Smooth muscle cell (in vitro differentiated cells): Measurements from ENCODE around the gene ZNF438. TPM values are rescaled to one million over a fixed set of nuclear protein-coding genes. Genes with fewer than 3 reads are reported as not detected.

Source experiments
- DNase-seq: peaks from one replicate; lab custom pipeline; 2025; ENCODE audit not compliant: unreplicated experiment; lab: John Stamatoyannopoulos, UW
- H2AFZ ChIP-seq: fragments of 200-600 bp; sonication (generic); 2 replicates; pipeline ENCODE4 v1.6.0; 2016; ENCODE audit warnings: antibody characterized with exemption, low read depth, mild to moderate bottlenecking
- H3F3A ChIP-seq: fragments of 200-600 bp; sonication (generic); 2 replicates; pipeline ENCODE4 v1.6.0; 2017; ENCODE audit warnings: antibody characterized with exemption, low read depth
- H3K27ac ChIP-seq: fragments of 200-600 bp; sonication (generic); 2 replicates; pipeline ENCODE4 v1.5.1; 2016; ENCODE audit warnings: low read depth, mild to moderate bottlenecking
- H3K27me3 ChIP-seq: fragments of 200-600 bp; sonication (generic); 2 replicates; pipeline ENCODE4 v1.6.1; 2016; ENCODE audit warnings: low read depth, mild to moderate bottlenecking
- H3K36me3 ChIP-seq: fragments of 200-600 bp; sonication (generic); 2 replicates; pipeline ENCODE4 v1.5.1; 2016; ENCODE audit warnings: low read depth
- H3K4me1 ChIP-seq: fragments of 200-600 bp; sonication (generic); 2 replicates; pipeline ENCODE4 v1.5.1; 2016; ENCODE audit warnings: low read depth
- H3K4me2 ChIP-seq: fragments of 200-600 bp; sonication (generic); 2 replicates; pipeline ENCODE4 v1.6.0; 2016; ENCODE audit warnings: mild to moderate bottlenecking
- H3K4me3 ChIP-seq: fragments of 200-600 bp; sonication (generic); 2 replicates; pipeline ENCODE4 v1.5.1; 2016; ENCODE audit warnings: mild to moderate bottlenecking
- H3K79me2 ChIP-seq: fragments of 200-600 bp; sonication (generic); 2 replicates; pipeline ENCODE4 v1.6.0; 2016; ENCODE audit warnings: low read depth, mild to moderate bottlenecking
- H3K9ac ChIP-seq: fragments of 200-600 bp; sonication (generic); 2 replicates; pipeline ENCODE4 v1.6.0; 2016; ENCODE audit warnings: low read depth
- H3K9me3 ChIP-seq: fragments of 200-600 bp; sonication (generic); replicated peaks from 2 replicates; pipeline ENCODE4 v1.5.1; 2016; ENCODE audit warnings: low read depth
- H4K20me1 ChIP-seq: fragments of 200-600 bp; sonication (generic); 2 replicates; pipeline ENCODE4 v1.6.0; 2016; ENCODE audit warnings: low read depth
- WGBS: methylation state at CpG from one replicate; pipeline ENCODE4 v1.1.7; 2016; ENCODE audit warnings: low lambda C conversion rate; 5-methylcytosine and 5-hydroxymethylcytosine counted together
- polyA plus RNA-seq: library from polyadenylated mRNA; unstranded; fragments of >200 nt; fragmentation: Nextera tagmentation; extraction: Ambion mirVana; gene quantifications from 2 replicates; pipeline ENCODE4 v1.2.1, GENCODE V29; 2016
- total RNA-seq: library from RNA; depleted of rRNA; stranded (reverse); fragments of >200 nt; gene quantifications from 2 replicates; pipeline ENCODE4 v1.2.3, GENCODE V29; 2014
- TF ChIP-seq, protein P1 (sequence below): fragments of 200-600 bp; sonication (generic); IDR thresholded peaks from 2 replicates; pipeline ENCODE4 v1.5.1; 2017; ENCODE audit warnings: borderline replicate concordance, mild to moderate bottlenecking, antibody characterized with exemption; ENCODE audit not compliant: insufficient read depth, poor library complexity, severe bottlenecking

Gene ZNF438
- total and polyA plus RNA-seq, 2 experiments from 2014 or later = 2.8 to 3.4 TPM

DNA sequence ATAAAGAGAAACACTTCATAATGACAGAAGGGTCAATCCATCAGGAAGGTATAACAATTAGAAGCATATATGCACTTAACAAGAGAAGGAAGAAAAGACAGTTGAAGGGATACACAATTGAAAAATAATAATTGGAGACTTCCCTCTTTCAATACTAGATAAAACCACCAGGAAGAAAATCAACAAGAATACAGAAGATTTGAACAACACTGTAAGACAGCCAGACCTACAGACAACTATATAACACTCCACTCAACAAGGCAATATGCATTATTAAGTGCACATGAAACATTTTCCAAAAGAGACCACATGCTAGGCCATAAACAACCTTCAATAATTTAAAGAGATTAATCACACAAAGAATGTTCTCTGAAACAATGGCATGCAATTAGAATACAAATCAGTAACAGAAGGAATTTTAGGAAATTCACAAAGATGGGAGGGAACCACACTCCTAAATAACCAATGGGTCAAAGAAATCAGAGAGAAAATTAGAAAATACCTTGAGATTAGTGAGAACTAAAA, 35.1 kb downstream of the ZNF438 start:
- Histone ChIP-seq H3K27me3 (no peaks in the 10 kb centered on the region), H3K9ac (no peak overlapping the region), H3K79me2 (no peaks in the 10 kb centered on the region), H3K4me1 (no peaks in the 10 kb centered on the region), H3K36me3 (peaks cover 3% of the 10 kb centered on the region), H3K9me3 (no peaks in the 10 kb centered on the region), H2AFZ (no peak overlapping the region), H3K27ac (no peak overlapping the region), H3K4me2 (no peak overlapping the region), H3F3A (no peaks in the 10 kb centered on the region), H4K20me1 (no peaks in the 10 kb centered on the region), H3K4me3 (no peak overlapping the region)
- DNase-seq = no peak
- TF ChIP-seq, protein P1, sequence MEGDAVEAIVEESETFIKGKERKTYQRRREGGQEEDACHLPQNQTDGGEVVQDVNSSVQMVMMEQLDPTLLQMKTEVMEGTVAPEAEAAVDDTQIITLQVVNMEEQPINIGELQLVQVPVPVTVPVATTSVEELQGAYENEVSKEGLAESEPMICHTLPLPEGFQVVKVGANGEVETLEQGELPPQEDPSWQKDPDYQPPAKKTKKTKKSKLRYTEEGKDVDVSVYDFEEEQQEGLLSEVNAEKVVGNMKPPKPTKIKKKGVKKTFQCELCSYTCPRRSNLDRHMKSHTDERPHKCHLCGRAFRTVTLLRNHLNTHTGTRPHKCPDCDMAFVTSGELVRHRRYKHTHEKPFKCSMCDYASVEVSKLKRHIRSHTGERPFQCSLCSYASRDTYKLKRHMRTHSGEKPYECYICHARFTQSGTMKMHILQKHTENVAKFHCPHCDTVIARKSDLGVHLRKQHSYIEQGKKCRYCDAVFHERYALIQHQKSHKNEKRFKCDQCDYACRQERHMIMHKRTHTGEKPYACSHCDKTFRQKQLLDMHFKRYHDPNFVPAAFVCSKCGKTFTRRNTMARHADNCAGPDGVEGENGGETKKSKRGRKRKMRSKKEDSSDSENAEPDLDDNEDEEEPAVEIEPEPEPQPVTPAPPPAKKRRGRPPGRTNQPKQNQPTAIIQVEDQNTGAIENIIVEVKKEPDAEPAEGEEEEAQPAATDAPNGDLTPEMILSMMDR = no peak

GRCh38 chr10:30995081-30995770, 36.4 kb downstream of the ZNF438 start:
- peaks cover 3% of the 10 kb centered on the region for H3K36me3 ChIP-seq
- H3K27ac ChIP-seq = no peak overlapping the region
- WGBS = 93% methylated on average over 3 of the region's 3 CpGs
- no peak overlapping the region for H3K4me3 ChIP-seq
- no peak overlapping the region for H2AFZ ChIP-seq
- no peaks in the 10 kb centered on the region for H3K79me2 ChIP-seq
- no peak for DNase-seq
- no peaks in the 10 kb centered on the region for H3K27me3 ChIP-seq
- TF ChIP-seq, protein P1 = no peak
- H3K4me1 ChIP-seq = no peaks in the 10 kb centered on the region
- no peaks in the 10 kb centered on the region for H3K9me3 ChIP-seq
- no peaks in the 10 kb centered on the region for H4K20me1 ChIP-seq
- H3F3A ChIP-seq = no peaks in the 10 kb centered on the region
- no peak overlapping the region for H3K4me2 ChIP-seq
- no peak overlapping the region for H3K9ac ChIP-seq

DNA sequence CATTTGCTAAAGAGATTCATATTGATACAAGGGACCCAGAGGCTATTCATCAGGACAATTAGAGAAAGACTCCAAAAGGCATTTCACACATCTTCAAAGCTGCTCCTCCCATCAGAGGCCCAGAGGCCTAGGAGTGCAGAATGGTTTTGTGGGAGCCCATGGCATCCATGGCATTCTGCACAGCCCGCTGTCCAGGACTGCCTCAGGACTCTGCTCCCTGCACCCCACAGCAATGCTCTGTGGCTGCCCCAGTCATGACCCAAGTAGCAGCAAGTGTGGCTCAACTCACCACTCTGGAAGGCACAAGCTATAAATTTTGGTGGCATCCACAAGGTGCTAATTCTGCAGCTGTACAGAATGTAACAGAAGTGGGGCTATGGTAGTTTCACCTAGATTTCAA, 38.5 kb downstream of the ZNF438 start:
- no peaks in the 10 kb centered on the region for H3K79me2 ChIP-seq
- H3K27ac ChIP-seq = no peak overlapping the region
- peaks cover 3% of the 10 kb centered on the region for H3K36me3 ChIP-seq
- no peak overlapping the region for H3K4me2 ChIP-seq
- no peaks in the 10 kb centered on the region for H4K20me1 ChIP-seq
- no peak overlapping the region for H3K9ac ChIP-seq
- H3K9me3 ChIP-seq = no peaks in the 10 kb centered on the region
- 83% methylated on average over 1 of the region's 1 CpG for WGBS
- no peak for DNase-seq
- TF ChIP-seq, protein P1 = no peak
- H3F3A ChIP-seq = no peaks in the 10 kb centered on the region
- H3K27me3 ChIP-seq = no peaks in the 10 kb centered on the region
- H3K4me1 ChIP-seq = no peaks in the 10 kb centered on the region
- no peak overlapping the region for H3K4me3 ChIP-seq
- H2AFZ ChIP-seq = no peak overlapping the region

DNA sequence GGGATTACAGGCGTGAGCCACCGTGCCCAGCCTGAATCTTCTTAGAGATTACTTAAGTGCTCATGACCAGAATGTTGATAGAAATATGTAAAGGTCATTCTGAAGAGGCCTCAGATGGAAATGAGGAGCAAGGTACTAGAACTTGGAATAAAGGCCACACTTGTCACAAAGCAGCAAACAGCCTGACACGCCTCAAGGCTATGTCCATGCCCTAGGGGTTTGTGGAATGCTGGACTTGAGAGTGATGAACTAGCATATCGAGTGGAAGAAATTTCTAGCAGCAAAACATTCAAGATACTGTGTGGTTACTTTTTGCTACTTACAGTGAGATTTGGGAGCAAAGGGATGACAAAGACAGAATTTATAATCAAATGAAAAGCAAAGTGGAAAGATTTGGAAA, 39.0 kb downstream of the ZNF438 start:
- no peaks in the 10 kb centered on the region for H3K9me3 ChIP-seq
- H3K27me3 ChIP-seq = no peaks in the 10 kb centered on the region
- H3K4me3 ChIP-seq = no peak overlapping the region
- no peaks in the 10 kb centered on the region for H3K79me2 ChIP-seq
- 89% methylated on average over 4 of the region's 4 CpGs for WGBS
- H2AFZ ChIP-seq = no peak overlapping the region
- no peak overlapping the region for H3K27ac ChIP-seq
- no peak for DNase-seq
- no peak overlapping the region for H3K9ac ChIP-seq
- peaks cover 3% of the 10 kb centered on the region for H3K36me3 ChIP-seq
- H3F3A ChIP-seq = no peaks in the 10 kb centered on the region
- TF ChIP-seq, protein P1 = no peak
- no peak overlapping the region for H3K4me2 ChIP-seq
- no peaks in the 10 kb centered on the region for H4K20me1 ChIP-seq
- H3K4me1 ChIP-seq = no peaks in the 10 kb centered on the region
